HepG2 (cell line): ENCODE measurements around the gene KRTCAP2. TPM values are rescaled to one million over a fixed set of nuclear protein-coding genes. Genes with fewer than 3 reads are reported as not detected.

ENCODE experiments used
- ADNP ChIP-seq: sonication (generic); formaldehyde crosslinking; IDR thresholded peaks from 2 replicates; pipeline ENCODE4 v1.4.0; 2020; ENCODE audit warnings: missing genetic modification reagents
- ATF7 ChIP-seq, 2 experiments: fragments of 450-650 bp in 1 of 2; sonication (generic) in 1 of 2; formaldehyde crosslinking in 1 of 2; IDR thresholded peaks; 2 replicates each; pipeline versions ENCODE4 v1.4.0 to v1.6.1; 2016 to 2020; ENCODE audit warnings: antibody characterized with exemption in 1 of 2, mild to moderate bottlenecking in 1 of 2, missing genetic modification reagents in 1 of 2
- CBX5 ChIP-seq: sonication (generic); formaldehyde crosslinking; IDR thresholded peaks from 2 replicates; pipeline ENCODE4 v1.4.0; 2020; ENCODE audit warnings: missing genetic modification reagents, borderline replicate concordance
- CHD2 ChIP-seq: IDR thresholded peaks from 2 replicates; pipeline ENCODE4 v1.6.1; 2011; ENCODE audit warnings: low read depth, low read length, improper control_type of control experiment
- HNRNPL ChIP-seq: fragments of 200-400 bp; formaldehyde crosslinking; IDR thresholded peaks from 2 replicates; pipeline ENCODE4 v1.6.1; 2017; ENCODE audit warnings: mild to moderate bottlenecking, low read depth, low read length
- HOXA3 ChIP-seq: sonication (generic); formaldehyde crosslinking; IDR thresholded peaks from 2 replicates; pipeline ENCODE4 v1.5.0; 2020; ENCODE audit warnings: missing genetic modification reagents
- IRF2 ChIP-seq: IDR thresholded peaks from 2 replicates; pipeline ENCODE4 v1.6.1; 2018; ENCODE audit warnings: missing genetic modification reagents, missing compliant biosample characterization
- ISX ChIP-seq: sonication (generic); formaldehyde crosslinking; conservative IDR thresholded peaks from 2 replicates; pipeline ENCODE4 v1.5.0; 2020; ENCODE audit warnings: missing genetic modification reagents
- JDP2 ChIP-seq: sonication (generic); formaldehyde crosslinking; IDR thresholded peaks from 2 replicates; pipeline ENCODE4 v1.8.1; 2022; ENCODE audit warnings: missing genetic modification reagents, borderline replicate concordance
- KDM2A ChIP-seq: sonication (generic); formaldehyde crosslinking; IDR thresholded peaks from 2 replicates; pipeline ENCODE4 v1.4.0; 2020; ENCODE audit warnings: low read depth, missing genetic modification reagents, borderline replicate concordance
- MTF2 ChIP-seq: sonication (generic); formaldehyde crosslinking; IDR thresholded peaks from 2 replicates; pipeline ENCODE4 v1.5.0; 2020; ENCODE audit warnings: missing genetic modification reagents, borderline replicate concordance
- NR2F6 ChIP-seq, 2 experiments: IDR thresholded peaks; 2 replicates each; pipeline ENCODE4 v1.6.1; 2016; ENCODE audit warnings: antibody characterized with exemption in 1 of 2, mild to moderate bottlenecking in 1 of 2
- PHF8 ChIP-seq: sonication (generic); formaldehyde crosslinking; IDR thresholded peaks from 2 replicates; pipeline ENCODE4 v1.5.0; 2020; ENCODE audit warnings: missing genetic modification reagents
- RBFOX2 ChIP-seq: fragments of 200-400 bp; formaldehyde crosslinking; IDR thresholded peaks from 2 replicates; pipeline ENCODE4 v1.6.1; 2017; ENCODE audit warnings: low read depth, mild to moderate bottlenecking, low read length
- RXRA ChIP-seq: sonication (generic); formaldehyde crosslinking; IDR thresholded peaks from 2 replicates; pipeline ENCODE4 v1.5.1; 2020; ENCODE audit warnings: missing genetic modification reagents
- RXRB ChIP-seq: IDR thresholded peaks from 2 replicates; pipeline ENCODE4 v1.6.1; 2016; ENCODE audit warnings: borderline replicate concordance, missing genetic modification reagents, missing compliant biosample characterization
- SNRNP70 ChIP-seq: fragments of 200-400 bp; formaldehyde crosslinking; IDR thresholded peaks from 2 replicates; pipeline ENCODE4 v1.6.1; 2017; ENCODE audit warnings: mild to moderate bottlenecking, low read depth, low read length, moderate library complexity
- THAP11 ChIP-seq: IDR thresholded peaks from 2 replicates; pipeline ENCODE4 v1.6.1; 2016; ENCODE audit warnings: missing biosample characterization, missing genetic modification reagents
- YEATS2 ChIP-seq: sonication (generic); formaldehyde crosslinking; IDR thresholded peaks from 2 replicates; pipeline ENCODE4 v1.4.0; 2020; ENCODE audit warnings: missing genetic modification reagents, borderline replicate concordance
- ZMYM4 ChIP-seq: sonication (generic); formaldehyde crosslinking; IDR thresholded peaks from 2 replicates; pipeline ENCODE4 v1.8.1; 2023; ENCODE audit warnings: mild to moderate bottlenecking, missing genetic modification reagents
- polyA plus RNA-seq, 8 experiments: library from polyadenylated mRNA; depleted of rRNA in 3 of 8; stranded (reverse) in 7 of 8; unstranded in 1 of 8; fragments of >200 nt; fragmentation: Illumina TruSeq in 4 of 8; extraction: Trizol in 4 of 8; gene quantifications; 2 replicates each; pipeline versions ENCODE4 v1.2.1 to v1.2.3, GENCODE V29; 2011 to 2016; ENCODE audit warnings: low read depth in 4 of 8, missing spikeins in 1 of 8, mixed read lengths in 1 of 8; ENCODE audit not compliant: insufficient read depth in 1 of 8
- total RNA-seq, 5 experiments: library from RNA; depleted of rRNA; stranded (reverse); fragments of >200 nt; fragmentation: Illumina TruSeq; extraction: Trizol; gene quantifications; 2 replicates each; pipeline ENCODE4 v1.2.3, GENCODE V29; 2016; ENCODE audit warnings: low read depth in 1 of 5
- TF ChIP-seq, protein P1 (sequence below): sonication (generic); formaldehyde crosslinking; IDR thresholded peaks from 2 replicates; pipeline ENCODE4 v1.8.1; 2023; ENCODE audit warnings: mild to moderate bottlenecking, moderate library complexity, missing genetic modification reagents
- TF ChIP-seq, protein P2 (sequence below): sonication (generic); formaldehyde crosslinking; IDR thresholded peaks from 2 replicates; pipeline ENCODE4 v1.5.0; 2020; ENCODE audit warnings: mild to moderate bottlenecking, missing genetic modification reagents, borderline replicate concordance
- TF ChIP-seq, protein P3 (sequence below): sonication (generic); formaldehyde crosslinking; IDR thresholded peaks from 2 replicates; pipeline ENCODE4 v1.4.0; 2020; ENCODE audit warnings: missing genetic modification reagents

KRTCAP2 gene
- total and polyA plus RNA-seq, 2 of the 13 experiments (the other 11 are each of a cell fraction or from before 2014, with no cell fraction given) = 77.3 to 79.4 TPM

DNA sequence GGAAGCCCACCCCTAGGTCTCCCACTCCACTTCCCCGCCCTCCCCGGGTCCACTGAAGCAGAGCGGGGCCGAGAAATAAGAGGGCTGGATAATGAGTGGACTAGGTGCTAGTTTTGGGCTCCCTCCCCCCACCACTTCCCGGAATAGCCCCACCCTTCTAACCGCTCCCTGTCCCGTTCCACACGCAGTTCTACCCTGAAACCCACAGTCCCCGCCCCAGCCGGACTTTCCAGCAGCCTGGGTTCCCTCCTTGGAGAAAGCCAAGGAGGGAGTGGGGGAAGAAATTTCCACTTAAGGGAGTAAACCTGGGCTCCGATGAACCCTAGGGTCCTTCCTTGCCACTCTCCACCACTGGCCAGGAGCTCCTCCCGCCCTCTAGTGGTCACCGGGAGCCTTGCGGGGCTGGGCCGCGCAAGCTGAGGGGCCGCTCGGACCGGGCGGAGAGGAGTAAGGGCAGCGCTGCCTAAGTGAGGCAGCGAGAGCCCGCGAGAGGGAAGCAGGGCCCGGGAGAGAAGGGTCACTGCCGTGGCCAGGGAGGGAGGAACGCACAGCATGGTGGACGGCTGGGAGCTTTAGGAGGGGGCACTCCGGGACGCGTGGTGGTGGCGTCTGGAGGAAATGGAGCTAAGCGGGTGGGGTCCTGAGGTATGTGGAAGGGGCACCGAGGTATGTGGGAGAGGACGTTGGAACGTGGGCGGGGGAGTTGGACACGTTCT is 20.3 kb upstream of the KRTCAP2 start (continued):
- TF ChIP-seq, protein P1, sequence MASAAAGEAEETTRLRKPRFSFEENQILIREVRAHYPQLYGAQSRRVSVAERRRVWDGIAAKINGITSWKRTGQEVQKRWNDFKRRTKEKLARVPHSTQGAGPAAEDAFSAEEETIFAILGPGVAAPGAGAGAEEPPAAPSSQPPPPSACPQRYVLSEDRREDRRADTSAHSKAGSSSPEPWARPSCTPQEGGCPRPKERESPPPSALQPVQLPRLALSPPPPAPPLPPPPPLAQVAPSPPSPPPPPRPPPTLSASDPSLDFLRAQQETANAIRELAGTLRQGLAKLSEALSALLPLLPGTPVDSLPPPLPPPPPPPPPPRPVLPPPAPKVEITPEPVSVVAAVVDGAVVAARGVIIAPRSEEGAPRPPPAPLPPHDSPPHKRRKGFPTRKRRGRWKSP (CRISPR knock-in tag) = peak; percentile 94
- TF ChIP-seq IRF2 = peak; percentile 51; the same call in 1 of the 2 replicates
- 0 out of 2 replicates have a peak, but pooled peaks have one; percentile 14 for TF ChIP-seq ZMYM4
- TF ChIP-seq NR2F6 (IDR thresholded peaks at IDR 0.05) = no peak
- TF ChIP-seq NR2F6 (CRISPR knock-in tag; IDR thresholded peaks at IDR 0.05) = 0 out of 2 replicates have a peak, but pooled peaks have one; percentile 17
- TF ChIP-seq RBFOX2 = 0 out of 2 replicates have a peak, but pooled peaks have one; percentile 25
- TF ChIP-seq THAP11 (CRISPR knock-in tag) = peak; percentile 63
- TF ChIP-seq ISX (CRISPR knock-in tag) = no peak
- 0 out of 2 replicates have a peak, but pooled peaks have one; percentile 59 for TF ChIP-seq MTF2
- peak; percentile 48; the same call in 1 of the 2 replicates for TF ChIP-seq YEATS2
- TF ChIP-seq RXRA (CRISPR knock-in tag) = 0 out of 2 replicates have a peak, but pooled peaks have one; percentile 18
- TF ChIP-seq CBX5 (CRISPR knock-in tag) = peak; percentile 56; the same call in 1 of the 2 replicates
- TF ChIP-seq, protein P2, sequence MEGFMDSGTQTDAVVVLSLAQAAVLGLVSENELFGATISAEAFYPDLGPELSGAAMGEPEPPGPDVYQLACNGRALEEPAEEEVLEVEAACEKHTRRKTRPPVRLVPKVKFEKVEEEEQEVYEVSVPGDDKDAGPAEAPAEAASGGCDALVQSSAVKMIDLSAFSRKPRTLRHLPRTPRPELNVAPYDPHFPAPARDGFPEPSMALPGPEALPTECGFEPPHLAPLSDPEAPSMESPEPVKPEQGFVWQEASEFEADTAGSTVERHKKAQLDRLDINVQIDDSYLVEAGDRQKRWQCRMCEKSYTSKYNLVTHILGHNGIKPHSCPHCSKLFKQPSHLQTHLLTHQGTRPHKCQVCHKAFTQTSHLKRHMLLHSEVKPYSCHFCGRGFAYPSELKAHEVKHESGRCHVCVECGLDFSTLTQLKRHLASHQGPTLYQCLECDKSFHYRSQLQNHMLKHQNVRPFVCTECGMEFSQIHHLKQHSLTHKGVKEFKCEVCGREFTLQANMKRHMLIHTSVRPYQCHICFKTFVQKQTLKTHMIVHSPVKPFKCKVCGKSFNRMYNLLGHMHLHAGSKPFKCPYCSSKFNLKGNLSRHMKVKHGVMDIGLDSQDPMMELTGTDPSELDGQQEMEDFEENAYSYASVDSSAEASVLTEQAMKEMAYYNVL (CRISPR knock-in tag) = peak; percentile 48; the same call in 1 of the 2 replicates
- no peak for TF ChIP-seq SNRNP70
- peak; percentile 51 for TF ChIP-seq RXRB
- TF ChIP-seq JDP2 (CRISPR knock-in tag) = no peak
- TF ChIP-seq ATF7 (IDR thresholded peaks at IDR 0.05) = no peak
- TF ChIP-seq ATF7 (CRISPR knock-in tag; IDR thresholded peaks at IDR 0.05) = no peak
- peak; percentile 21; the same call in 1 of the 2 replicates for TF ChIP-seq HOXA3 (CRISPR knock-in tag)
- TF ChIP-seq, protein P3, sequence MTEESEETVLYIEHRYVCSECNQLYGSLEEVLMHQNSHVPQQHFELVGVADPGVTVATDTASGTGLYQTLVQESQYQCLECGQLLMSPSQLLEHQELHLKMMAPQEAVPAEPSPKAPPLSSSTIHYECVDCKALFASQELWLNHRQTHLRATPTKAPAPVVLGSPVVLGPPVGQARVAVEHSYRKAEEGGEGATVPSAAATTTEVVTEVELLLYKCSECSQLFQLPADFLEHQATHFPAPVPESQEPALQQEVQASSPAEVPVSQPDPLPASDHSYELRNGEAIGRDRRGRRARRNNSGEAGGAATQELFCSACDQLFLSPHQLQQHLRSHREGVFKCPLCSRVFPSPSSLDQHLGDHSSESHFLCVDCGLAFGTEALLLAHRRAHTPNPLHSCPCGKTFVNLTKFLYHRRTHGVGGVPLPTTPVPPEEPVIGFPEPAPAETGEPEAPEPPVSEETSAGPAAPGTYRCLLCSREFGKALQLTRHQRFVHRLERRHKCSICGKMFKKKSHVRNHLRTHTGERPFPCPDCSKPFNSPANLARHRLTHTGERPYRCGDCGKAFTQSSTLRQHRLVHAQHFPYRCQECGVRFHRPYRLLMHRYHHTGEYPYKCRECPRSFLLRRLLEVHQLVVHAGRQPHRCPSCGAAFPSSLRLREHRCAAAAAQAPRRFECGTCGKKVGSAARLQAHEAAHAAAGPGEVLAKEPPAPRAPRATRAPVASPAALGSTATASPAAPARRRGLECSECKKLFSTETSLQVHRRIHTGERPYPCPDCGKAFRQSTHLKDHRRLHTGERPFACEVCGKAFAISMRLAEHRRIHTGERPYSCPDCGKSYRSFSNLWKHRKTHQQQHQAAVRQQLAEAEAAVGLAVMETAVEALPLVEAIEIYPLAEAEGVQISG = peak; percentile 53; the same call in 1 of the 2 replicates
- peak; percentile 83 for TF ChIP-seq KDM2A (CRISPR knock-in tag)
- TF ChIP-seq CHD2 = peak; percentile 70
- no peak for TF ChIP-seq ADNP
- TF ChIP-seq HNRNPL = peak; percentile 79
- peak; percentile 36; the same call in 1 of the 2 replicates for TF ChIP-seq PHF8 (CRISPR knock-in tag)
